Activated CD4-positive, alpha-beta T cell treated with anti-CD3 and anti-CD28 coated beads, Interleukin-2, amount 10 ng/mL, durations not matched to agents 7 days and 5 days (primary cell): ENCODE results near the gene FBXO11. TPM values are rescaled to one million over a fixed set of nuclear protein-coding genes. Genes with fewer than 3 reads are reported as not detected.
A peak's percentile ranks its signal among the peaks of the same experiment; 100 is the strongest.

Experiments used
- CTCF ChIA-PET: fragments of 350-600 bp; sonication (Branson Sonifier 250); formaldehyde crosslinking; loops from one replicate; lab custom pipeline; 2021; ENCODE audit warnings: antibody characterized with exemption; lab: Charles Lee
- POLR2A ChIA-PET: fragments of 350-600 bp; sonication (Branson Sonifier 250); formaldehyde crosslinking; loops from one replicate; lab custom pipeline; 2021; ENCODE audit warnings: antibody characterized with exemption; lab: Charles Lee
- DNase-seq: peaks from one replicate; pipeline ENCODE4 v3.0.0-alpha.2; 2020
- H3K27ac Mint-ChIP-seq: one replicate; pipeline ENCODE4 v1.8.0; 2021; ENCODE audit warnings: mild to moderate bottlenecking, moderate library complexity, mixed read lengths
- H3K27me3 Mint-ChIP-seq: one replicate; pipeline ENCODE4 v1.8.0; 2021; ENCODE audit warnings: mixed read lengths
- H3K36me3 Mint-ChIP-seq: one replicate; pipeline ENCODE4 v1.8.0; 2021; ENCODE audit warnings: low read depth, mixed read lengths
- H3K4me1 Mint-ChIP-seq: one replicate; pipeline ENCODE4 v1.8.0; 2021; ENCODE audit warnings: mixed read lengths
- H3K4me3 Mint-ChIP-seq: one replicate; pipeline ENCODE4 v1.8.0; 2021; ENCODE audit warnings: mild to moderate bottlenecking, moderate library complexity, mixed read lengths
- H3K9me3 Mint-ChIP-seq: one replicate; pipeline ENCODE4 v1.8.0; 2021; ENCODE audit warnings: mixed read lengths
- total RNA-seq, 2 experiments: library from RNA; stranded (reverse); gene quantifications; one replicate each; pipeline ENCODE4 v1.2.3, GENCODE V29; 2021

The FBXO11 gene
- total RNA-seq, 2 experiments from 2014 or later = 49.3 to 58.5 TPM

- CTCF ChIA-PET = interaction anchor here (0.8 to 1.2 kb wide), 4 partner anchors 11 to 30 kb away, joined by 3 to 5 read pairs (median 3); no protein-coding TSS in a partner anchor
- POLR2A ChIA-PET = no interaction called here
- H3K27me3 Mint-ChIP-seq = no peaks in the 10 kb centered on the region
- no peak overlapping the region for H3K27ac Mint-ChIP-seq
- no peaks in the 10 kb centered on the region for H3K4me1 Mint-ChIP-seq
- peaks cover 65% of the 10 kb centered on the region for H3K36me3 Mint-ChIP-seq
- no peak overlapping the region for H3K4me3 Mint-ChIP-seq
- DNase-seq = no peak
- no peaks in the 10 kb centered on the region for H3K9me3 Mint-ChIP-seq
These were observed 87.5 kb downstream of the FBXO11 start for GRCh38 chr2:47818777-47819176.

GRCh38 chr2:47815764-47816163 is 90.5 kb downstream of the FBXO11 start:
- CTCF ChIA-PET = interaction anchor here (0.5 to 1.2 kb wide), 4 partner anchors 22 to 225 kb away, joined by 3 to 5 read pairs (median 4); no protein-coding TSS in a partner anchor
- Mint-ChIP-seq H3K36me3 (peaks cover 72% of the 10 kb centered on the region), H3K27ac (no peak overlapping the region), H3K27me3 (no peaks in the 10 kb centered on the region), H3K4me3 (no peak overlapping the region), H3K4me1 (peaks cover 6% of the 10 kb centered on the region), H3K9me3 (no peaks in the 10 kb centered on the region)
- POLR2A ChIA-PET = interaction anchor here (0.6 kb wide), 1 partner anchor 18 kb away, joined by 3 read pairs; no protein-coding TSS in a partner anchor
- DNase-seq = no peak

- Mint-ChIP-seq H3K27ac (no peak overlapping the region), H3K27me3 (no peaks in the 10 kb centered on the region), H3K9me3 (no peaks in the 10 kb centered on the region), H3K4me3 (no peak overlapping the region), H3K4me1 (peaks cover 6% of the 10 kb centered on the region), H3K36me3 (peaks cover 66% of the 10 kb centered on the region)
- ChIA-PET POLR2A (no interaction called here), CTCF (interaction anchor here (0.5 kb wide), 1 partner anchor 26 kb away, joined by 3 read pairs; no protein-coding TSS in a partner anchor)
- no peak for DNase-seq
These were observed 94.6 kb downstream of the FBXO11 start for GRCh38 chr2:47811668-47812067.

- Mint-ChIP-seq H3K4me1 (peaks cover 6% of the 10 kb centered on the region), H3K36me3 (peaks cover 68% of the 10 kb centered on the region), H3K27ac (no peak overlapping the region), H3K27me3 (no peaks in the 10 kb centered on the region), H3K4me3 (no peak overlapping the region), H3K9me3 (no peaks in the 10 kb centered on the region)
- CTCF ChIA-PET = no interaction called here
- POLR2A ChIA-PET = no interaction called here
- DNase-seq = no peak
These were observed 95.4 kb downstream of the FBXO11 start for GRCh38 chr2:47810850-47811249.

GRCh38 chr2:47809903-47810302 is 96.4 kb downstream of the FBXO11 start:
- no peak overlapping the region for H3K27ac Mint-ChIP-seq
- POLR2A ChIA-PET = no interaction called here
- H3K27me3 Mint-ChIP-seq = no peaks in the 10 kb centered on the region
- no peaks in the 10 kb centered on the region for H3K9me3 Mint-ChIP-seq
- no peak overlapping the region for H3K4me3 Mint-ChIP-seq
- CTCF ChIA-PET = no interaction called here
- DNase-seq = no peak
- H3K36me3 Mint-ChIP-seq = peaks cover 71% of the 10 kb centered on the region
- peaks cover 6% of the 10 kb centered on the region for H3K4me1 Mint-ChIP-seq

GRCh38 chr2:47808614-47809013 is 97.7 kb downstream of the FBXO11 start:
- Mint-ChIP-seq H3K4me1 (peaks cover 6% of the 10 kb centered on the region), H3K36me3 (peaks cover 75% of the 10 kb centered on the region), H3K9me3 (peaks cover 1% of the 10 kb centered on the region), H3K27me3 (no peaks in the 10 kb centered on the region), H3K4me3 (no peak overlapping the region), H3K27ac (no peak overlapping the region)
- DNase-seq = no peak
- CTCF ChIA-PET = interaction anchor here (1.0 to 1.5 kb wide), 2 partner anchors 10 to 20 kb away, joined by 3 read pairs; no protein-coding TSS in a partner anchor
- POLR2A ChIA-PET = no interaction called here

- H3K36me3 Mint-ChIP-seq = peaks cover 80% of the 10 kb centered on the region
These were observed 100.4 kb downstream of the FBXO11 start for GRCh38 chr2:47805850-47806249.

GRCh38 chr2:47803770-47804169 is 102.5 kb downstream of the FBXO11 start:
- Mint-ChIP-seq H3K4me3 (no peak overlapping the region), H3K4me1 (peaks cover 1% of the 10 kb centered on the region), H3K9me3 (peaks cover 8% of the 10 kb centered on the region), H3K27ac (no peak overlapping the region), H3K36me3 (peaks cover 90% of the 10 kb centered on the region), H3K27me3 (no peaks in the 10 kb centered on the region)
- DNase-seq = no peak
- ChIA-PET POLR2A (interaction anchor here (0.6 kb wide), 1 partner anchor 20 kb away, joined by 3 read pairs; no protein-coding TSS in a partner anchor), CTCF (interaction anchor here (1.3 to 1.7 kb wide), 2 partner anchors 10 to 16 kb away, joined by 4 to 5 read pairs; no protein-coding TSS in a partner anchor)

More at GRCh38 chr2:47805850-47806249, 100.4 kb downstream of the FBXO11 start:
- Mint-ChIP-seq H3K27me3 (no peaks in the 10 kb centered on the region), H3K27ac (peak overlapping the region; percentile 9), H3K9me3 (peaks cover 5% of the 10 kb centered on the region), H3K4me1 (peaks cover 1% of the 10 kb centered on the region), H3K4me3 (no peak overlapping the region)
- CTCF ChIA-PET = interaction anchor here (0.9 to 1.1 kb wide), 2 partner anchors 9 to 12 kb away, joined by 3 read pairs; no protein-coding TSS in a partner anchor
- DNase-seq = no peak
- POLR2A ChIA-PET = no interaction called here

GRCh38 chr2:47803363-47803762 is 102.9 kb downstream of the FBXO11 start:
- POLR2A ChIA-PET = interaction anchor here (0.6 kb wide), 1 partner anchor 20 kb away, joined by 3 read pairs; no protein-coding TSS in a partner anchor
- no peak for DNase-seq
- Mint-ChIP-seq H3K27ac (no peak overlapping the region), H3K27me3 (no peaks in the 10 kb centered on the region), H3K36me3 (peaks cover 90% of the 10 kb centered on the region), H3K9me3 (peaks cover 8% of the 10 kb centered on the region), H3K4me1 (peaks cover 1% of the 10 kb centered on the region), H3K4me3 (no peak overlapping the region)
- CTCF ChIA-PET = no interaction called here

- H3K4me1 Mint-ChIP-seq = peaks cover 1% of the 10 kb centered on the region
- peaks cover 92% of the 10 kb centered on the region for H3K36me3 Mint-ChIP-seq
- H3K27me3 Mint-ChIP-seq = no peaks in the 10 kb centered on the region
- ChIA-PET POLR2A (no interaction called here), CTCF (interaction anchor here (1.1 kb wide), 1 partner anchor 129 kb away, joined by 3 read pairs; no protein-coding TSS in a partner anchor)
- H3K27ac Mint-ChIP-seq = no peak overlapping the region
- DNase-seq = no peak
- H3K4me3 Mint-ChIP-seq = no peak overlapping the region
- peaks cover 8% of the 10 kb centered on the region for H3K9me3 Mint-ChIP-seq
These were observed 105.2 kb downstream of the FBXO11 start for GRCh38 chr2:47801118-47801517.

- no peak for DNase-seq
- POLR2A ChIA-PET = no interaction called here
- no peak overlapping the region for H3K27ac Mint-ChIP-seq
- H3K36me3 Mint-ChIP-seq = peaks cover 88% of the 10 kb centered on the region
- no peaks in the 10 kb centered on the region for H3K27me3 Mint-ChIP-seq
- H3K9me3 Mint-ChIP-seq = peaks cover 8% of the 10 kb centered on the region
- H3K4me1 Mint-ChIP-seq = peaks cover 1% of the 10 kb centered on the region
- H3K4me3 Mint-ChIP-seq = no peak overlapping the region
- CTCF ChIA-PET = no interaction called here
These were observed 107.2 kb downstream of the FBXO11 start for GRCh38 chr2:47799031-47799609.

- POLR2A ChIA-PET = no interaction called here
- Mint-ChIP-seq H3K9me3 (peaks cover 7% of the 10 kb centered on the region), H3K4me3 (no peak overlapping the region), H3K27me3 (no peaks in the 10 kb centered on the region), H3K36me3 (peaks cover 84% of the 10 kb centered on the region), H3K27ac (no peak overlapping the region), H3K4me1 (peaks cover 1% of the 10 kb centered on the region)
- DNase-seq = no peak
- CTCF ChIA-PET = no interaction called here
These were observed 107.7 kb downstream of the FBXO11 start for GRCh38 chr2:47798631-47799030.

- H3K27me3 Mint-ChIP-seq = no peaks in the 10 kb centered on the region
- H3K27ac Mint-ChIP-seq = no peak overlapping the region
- H3K4me1 Mint-ChIP-seq = no peaks in the 10 kb centered on the region
- POLR2A ChIA-PET = no interaction called here
- H3K9me3 Mint-ChIP-seq = peaks cover 2% of the 10 kb centered on the region
- CTCF ChIA-PET = interaction anchor here (0.5 to 1.2 kb wide), 4 partner anchors 8 to 557 kb away, joined by 3 to 4 read pairs (median 3); no protein-coding TSS in a partner anchor
- H3K4me3 Mint-ChIP-seq = no peak overlapping the region
- no peak for DNase-seq
- peaks cover 69% of the 10 kb centered on the region for H3K36me3 Mint-ChIP-seq
These were observed 110.1 kb downstream of the FBXO11 start for GRCh38 chr2:47796090-47796697.
